ENCODE results near the gene CMBL. TPM values are rescaled to one million over a fixed set of nuclear protein-coding genes. Genes with fewer than 3 reads are reported as not detected.

Gene CMBL
- total and polyA plus RNA-seq, 8 donors: 6.2 to 20.3 (median 11.6) TPM

GRCh38 chr5:10310066-10310779 is 2.5 kb upstream of the CMBL start:
- FAIRE-seq (no peak), DNase-seq (peak; percentile 71 to 81 (median 76)), ATAC-seq (peak; percentile 74 to 83 (median 77))
- Histone ChIP-seq H3K9me3 (no peaks in the 10 kb centered on the region), H3K4me3 (no peak overlapping the region), H3K4me1 (peaks cover 7 to 26% (median 13%) of the 10 kb centered on the region in 3 donors), H3K36me3 (no peaks in the 10 kb centered on the region), H3K27ac (peak overlapping the region in 2 of 4 donors; percentile 62 to 70), H3K27me3 (no peaks in the 10 kb centered on the region)
- TF ChIP-seq CTCF (IDR thresholded peaks at IDR 0.05): no peak
- intact Hi-C loops (cut with DNase I): no loop called here
- 29 to 39% methylated on average over 8 of the region's 8 CpGs for WGBS, 2 donors

DNA sequence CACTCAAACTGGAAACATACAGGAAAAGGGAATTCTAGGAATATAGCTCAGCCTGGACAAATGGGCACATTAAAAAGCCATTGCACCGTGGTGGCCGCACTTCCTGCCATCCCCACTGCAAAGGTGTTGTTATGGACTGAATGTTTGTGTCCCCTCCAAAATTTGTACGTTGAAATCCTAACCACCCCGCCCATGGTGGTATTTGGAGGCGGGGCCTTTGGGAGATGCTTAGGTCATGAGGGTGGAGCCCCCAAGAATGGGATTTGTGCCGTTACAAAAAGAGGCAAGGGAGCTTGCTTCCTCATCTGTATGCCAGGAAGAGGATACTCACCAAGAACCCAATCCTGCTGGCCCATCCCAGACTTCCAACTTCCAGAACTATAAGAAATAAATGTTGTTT is 1.1 kb upstream of the CMBL start:
- DNase-seq: no peak
- WGBS, 2 donors: 74 to 82% methylated on average over 6 of the region's 6 CpGs
- intact Hi-C loops (cut with DNase I): no loop called here
- no peaks in the 10 kb centered on the region for H3K9me3 ChIP-seq
- H3K4me1 ChIP-seq: peaks cover 13 to 33% (median 13%) of the 10 kb centered on the region in 3 donors
- TF ChIP-seq CTCF (IDR thresholded peaks at IDR 0.05): no peak
- FAIRE-seq: no peak
- peak overlapping the region in 1 of 4 donors; percentile 9 for H3K27ac ChIP-seq
- no peak for ATAC-seq
- H3K27me3 ChIP-seq: no peaks in the 10 kb centered on the region
- H3K4me3 ChIP-seq: no peak overlapping the region
- no peaks in the 10 kb centered on the region for H3K36me3 ChIP-seq

GRCh38 chr5:10306806-10307205 is 896 bp downstream of the CMBL start:
- Histone ChIP-seq H3K9me3 (no peaks in the 10 kb centered on the region), H3K27ac (peak overlapping the region; percentile 30 to 87 (median 79)), H3K4me3 (peak overlapping the region; percentile 33 to 63 (median 44)), H3K27me3 (no peaks in the 10 kb centered on the region), H3K4me1 (peaks cover 13 to 51% (median 30%) of the 10 kb centered on the region in 3 donors), H3K36me3 (no peaks in the 10 kb centered on the region)
- no peak for TF ChIP-seq CTCF (IDR thresholded peaks at IDR 0.05)
- no peak for FAIRE-seq
- intact Hi-C loops (cut with DNase I): no loop called here
- no peak for DNase-seq
- WGBS, 2 donors: 36 to 45% methylated on average over 8 of the region's 8 CpGs
- no peak for ATAC-seq

DNA sequence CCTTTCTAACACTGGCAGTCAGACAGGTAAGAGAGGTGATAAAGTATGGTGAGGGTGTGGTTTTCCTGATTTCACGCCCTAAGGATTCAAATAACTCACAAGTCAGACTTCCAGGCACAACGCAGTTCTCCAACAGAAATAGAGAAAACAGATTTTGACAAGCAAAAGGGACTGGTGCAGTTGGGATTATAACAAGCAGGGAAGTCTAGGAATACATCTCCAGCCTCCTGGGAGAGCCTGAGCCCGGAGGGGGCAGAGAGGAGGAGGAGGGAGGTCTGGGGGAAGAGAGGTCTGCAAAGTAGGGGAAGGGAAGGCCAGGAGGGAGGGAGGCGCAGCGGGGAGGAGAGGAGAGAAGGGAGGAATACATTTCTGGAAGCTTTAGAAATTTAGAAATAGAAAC is 1.6 kb downstream of the CMBL start:
- Histone ChIP-seq H3K9me3 (no peaks in the 10 kb centered on the region), H3K4me1 (peaks cover 13 to 51% (median 30%) of the 10 kb centered on the region in 3 donors), H3K36me3 (no peaks in the 10 kb centered on the region), H3K4me3 (no peak overlapping the region), H3K27me3 (no peaks in the 10 kb centered on the region), H3K27ac (peak overlapping the region in 2 of 4 donors; percentile 83 to 87)
- no peak for FAIRE-seq
- no peak for DNase-seq
- intact Hi-C loops (cut with DNase I): no loop called here
- TF ChIP-seq CTCF (IDR thresholded peaks at IDR 0.05): no peak
- WGBS, 2 donors: 33 to 46% methylated on average over 5 of the region's 5 CpGs
- no peak for ATAC-seq

GRCh38 chr5:10304932-10305331 is 2.8 kb downstream of the CMBL start:
- FAIRE-seq (no peak), DNase-seq (no peak), ATAC-seq (no peak)
- no peak for TF ChIP-seq CTCF (IDR thresholded peaks at IDR 0.05)
- Histone ChIP-seq H3K36me3 (no peaks in the 10 kb centered on the region), H3K27ac (no peak overlapping the region), H3K27me3 (no peaks in the 10 kb centered on the region), H3K4me1 (peaks cover 11 to 45% (median 27%) of the 10 kb centered on the region in 3 donors), H3K9me3 (no peaks in the 10 kb centered on the region), H3K4me3 (no peak overlapping the region)
- intact Hi-C loops (cut with DNase I): no loop called here
- WGBS, 2 donors: 90 to 96% methylated on average over 5 of the region's 5 CpGs

All from pancreas (tissue), 10 donors.